ENCODE results near the gene TOMM40.

DNA sequence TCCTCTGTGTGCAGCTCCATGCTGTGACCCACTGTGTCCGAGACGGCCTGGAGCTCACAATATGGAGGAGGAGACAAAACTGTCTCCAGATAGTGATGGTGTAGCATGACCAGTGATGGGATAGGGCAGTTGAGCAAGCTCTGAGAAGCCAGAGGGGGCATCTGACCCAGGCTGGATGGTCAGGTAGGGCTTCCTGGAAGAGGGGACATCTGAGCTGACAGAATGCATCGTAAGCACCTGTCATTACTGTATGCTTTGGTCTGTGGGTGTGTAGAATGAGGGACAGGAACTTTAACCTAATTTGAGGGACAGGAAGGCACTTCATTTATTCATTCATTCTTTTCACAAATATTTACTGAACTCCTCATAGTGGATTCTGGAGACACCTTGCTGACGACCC is 6.5 kb upstream of the TOMM40 start:
- TF ChIP-seq, protein P1, sequence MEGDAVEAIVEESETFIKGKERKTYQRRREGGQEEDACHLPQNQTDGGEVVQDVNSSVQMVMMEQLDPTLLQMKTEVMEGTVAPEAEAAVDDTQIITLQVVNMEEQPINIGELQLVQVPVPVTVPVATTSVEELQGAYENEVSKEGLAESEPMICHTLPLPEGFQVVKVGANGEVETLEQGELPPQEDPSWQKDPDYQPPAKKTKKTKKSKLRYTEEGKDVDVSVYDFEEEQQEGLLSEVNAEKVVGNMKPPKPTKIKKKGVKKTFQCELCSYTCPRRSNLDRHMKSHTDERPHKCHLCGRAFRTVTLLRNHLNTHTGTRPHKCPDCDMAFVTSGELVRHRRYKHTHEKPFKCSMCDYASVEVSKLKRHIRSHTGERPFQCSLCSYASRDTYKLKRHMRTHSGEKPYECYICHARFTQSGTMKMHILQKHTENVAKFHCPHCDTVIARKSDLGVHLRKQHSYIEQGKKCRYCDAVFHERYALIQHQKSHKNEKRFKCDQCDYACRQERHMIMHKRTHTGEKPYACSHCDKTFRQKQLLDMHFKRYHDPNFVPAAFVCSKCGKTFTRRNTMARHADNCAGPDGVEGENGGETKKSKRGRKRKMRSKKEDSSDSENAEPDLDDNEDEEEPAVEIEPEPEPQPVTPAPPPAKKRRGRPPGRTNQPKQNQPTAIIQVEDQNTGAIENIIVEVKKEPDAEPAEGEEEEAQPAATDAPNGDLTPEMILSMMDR (IDR thresholded peaks at IDR 0.05; ENCODE audit: poor library complexity), result no peak
- TF ChIP-seq EZH2 (IDR thresholded peaks at IDR 0.05; ENCODE audit: borderline replicate concordance), result no peak
- no peak for TF ChIP-seq EZH2phosphoT487 (IDR thresholded peaks at IDR 0.05; ENCODE audit: low read depth, severe bottlenecking, unreplicated experiment)

Data from hepatocyte (in vitro differentiated cells).